GM23248 (cell line): ENCODE data around the gene GPR25. TPM values are rescaled to one million over a fixed set of nuclear protein-coding genes. Genes with fewer than 3 reads are reported as not detected.

ENCODE experiments used
- DNase-seq: peaks from one replicate; pipeline ENCODE4 v3.0.0-alpha.2; 2015
- H2AFZ ChIP-seq: fragments of 200-600 bp; sonication (generic); 2 replicates; pipeline ENCODE4 v1.6.1; 2016; ENCODE audit warnings: antibody characterized with exemption
- H3F3A ChIP-seq: fragments of 200-600 bp; sonication (generic); 2 replicates; pipeline ENCODE4 v1.6.1; 2016; ENCODE audit warnings: mild to moderate bottlenecking, antibody characterized with exemption, mixed run types; ENCODE audit not compliant: insufficient read depth
- H3K27ac ChIP-seq: fragments of 200-600 bp; sonication (generic); 2 replicates; pipeline ENCODE4 v1.5.1; 2016; ENCODE audit warnings: mild to moderate bottlenecking
- H3K27me3 ChIP-seq: fragments of 200-600 bp; sonication (generic); replicated peaks from 2 replicates; pipeline ENCODE4 v1.6.1; 2016; ENCODE audit warnings: mild to moderate bottlenecking; ENCODE audit not compliant: insufficient read depth
- H3K36me3 ChIP-seq: fragments of 200-600 bp; sonication (generic); 2 replicates; pipeline ENCODE4 v1.6.1; 2016; ENCODE audit warnings: low read depth, mild to moderate bottlenecking
- H3K4me1 ChIP-seq: fragments of 200-600 bp; sonication (generic); 2 replicates; pipeline ENCODE4 v1.6.1; 2016; ENCODE audit warnings: mild to moderate bottlenecking; ENCODE audit not compliant: insufficient read depth
- H3K4me2 ChIP-seq: fragments of 200-600 bp; sonication (generic); one replicate; pipeline ENCODE4 v1.6.1; 2016; ENCODE audit warnings: mild to moderate bottlenecking; ENCODE audit not compliant: unreplicated experiment
- H3K4me3 ChIP-seq: fragments of 200-600 bp; sonication (generic); 2 replicates; pipeline ENCODE4 v1.5.1; 2016; ENCODE audit warnings: mild to moderate bottlenecking
- H3K79me2 ChIP-seq: fragments of 200-600 bp; sonication (generic); 2 replicates; pipeline ENCODE4 v1.6.1; 2016; ENCODE audit warnings: mild to moderate bottlenecking; ENCODE audit not compliant: insufficient read depth
- H3K9ac ChIP-seq: fragments of 200-600 bp; sonication (generic); 2 replicates; pipeline ENCODE4 v1.6.1; 2016; ENCODE audit warnings: mild to moderate bottlenecking
- H3K9me2 ChIP-seq: fragments of 200-600 bp; sonication (generic); 2 replicates; pipeline ENCODE4 v1.6.1; 2016; ENCODE audit warnings: mixed run types, mild to moderate bottlenecking, moderate library complexity; ENCODE audit not compliant: insufficient read depth
- H3K9me3 ChIP-seq: fragments of 200-600 bp; sonication (generic); one replicate; pipeline ENCODE4 v1.6.1; 2017; ENCODE audit warnings: low read depth
- H4K20me1 ChIP-seq: fragments of 200-600 bp; sonication (generic); 2 replicates; pipeline ENCODE4 v1.6.0; 2016; ENCODE audit not compliant: insufficient read depth
- EZH2 ChIP-seq: fragments of 200-600 bp; sonication (generic); IDR thresholded peaks from 2 replicates; pipeline ENCODE4 v1.6.1; 2018; ENCODE audit warnings: antibody characterized with exemption, mild to moderate bottlenecking; ENCODE audit not compliant: insufficient read depth, poor library complexity, severe bottlenecking
- EZH2phosphoT487 ChIP-seq: fragments of 200-600 bp; sonication (generic); IDR thresholded peaks from 2 replicates; pipeline ENCODE4 v1.6.1; 2018; ENCODE audit warnings: antibody characterized with exemption, moderate library complexity, mild to moderate bottlenecking, low read depth; ENCODE audit not compliant: insufficient read depth
- WGBS, 2 experiments: methylation state at CpG; one replicate each; pipeline ENCODE4 v1.1.6; 2015 to 2017; ENCODE audit warnings: low lambda C conversion rate in 2 of 2, low coverage in 1 of 2; ENCODE audit errors: missing lambda C conversion rate in 2 of 2; 5-methylcytosine and 5-hydroxymethylcytosine counted together
- in situ Hi-C: fragments of 300-500 bp; cut with MboI; formaldehyde crosslinking; loops from 2 replicates; pipeline ENCODE4 v1.15.0; 2020
- polyA plus RNA-seq: library from polyadenylated mRNA; unstranded; fragments of >200 nt; fragmentation: Nextera tagmentation; extraction: Ambion mirVana; gene quantifications from 2 replicates; pipeline ENCODE4 v1.2.1, GENCODE V29; 2016
- total RNA-seq: library from RNA; depleted of rRNA; stranded (reverse); fragments of >200 nt; shearing (Covaris generic); gene quantifications from 2 replicates; pipeline ENCODE4 v1.2.3, GENCODE V29; 2014

The GPR25 gene
- total and polyA plus RNA-seq, 2 experiments from 2014 or later, result not detected

DNA sequence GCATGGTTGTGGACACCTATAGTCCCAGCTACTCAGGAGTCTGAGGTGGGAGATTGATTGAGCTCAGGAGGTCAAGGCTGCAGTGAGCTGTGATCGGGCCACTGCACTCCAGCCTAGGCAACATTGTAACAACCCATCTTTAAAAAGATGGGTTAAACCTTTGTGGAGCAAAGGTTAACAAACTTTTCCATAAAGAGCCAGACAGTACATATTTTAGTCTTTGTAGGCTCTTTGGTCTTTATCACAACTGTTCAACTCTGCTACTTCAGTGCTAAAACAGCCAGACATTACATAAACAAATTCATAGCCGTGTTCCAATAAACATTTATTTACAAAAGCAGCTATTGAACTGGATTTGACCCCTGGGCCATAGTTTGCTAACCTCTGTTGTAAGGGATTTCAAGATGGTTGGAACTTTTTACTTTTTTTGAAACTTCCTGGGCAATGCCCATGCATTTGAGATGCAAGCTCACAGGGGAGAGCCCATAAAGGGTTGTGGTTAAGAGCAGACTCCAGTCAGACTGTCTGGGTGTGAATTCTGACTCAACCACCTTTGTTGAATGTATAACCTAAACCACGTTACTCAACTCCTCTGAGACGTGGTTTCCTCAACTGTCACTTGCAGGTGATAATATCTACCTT lies 32.8 kb downstream of the GPR25 start:
- TF ChIP-seq EZH2 (no peak), EZH2phosphoT487 (no peak)
- Histone ChIP-seq H3K4me1 (no peaks in the 10 kb centered on the region), H3K9me2 (no peaks in the 10 kb centered on the region), H3K27me3 (peaks cover 30% of the 10 kb centered on the region), H3K4me2 (no peak overlapping the region), H3K36me3 (no peaks in the 10 kb centered on the region), H3K9ac (no peak overlapping the region), H3K27ac (no peak overlapping the region), H3K79me2 (no peaks in the 10 kb centered on the region), H4K20me1 (no peaks in the 10 kb centered on the region), H2AFZ (no peak overlapping the region), H3K9me3 (no peaks in the 10 kb centered on the region), H3F3A (no peaks in the 10 kb centered on the region), H3K4me3 (no peak overlapping the region)
- peak; percentile 20 for DNase-seq
- 59 to 63% methylated on average over 4 of the region's 4 CpGs for WGBS, 2 experiments
- in situ Hi-C loops, result no loop called here

DNA sequence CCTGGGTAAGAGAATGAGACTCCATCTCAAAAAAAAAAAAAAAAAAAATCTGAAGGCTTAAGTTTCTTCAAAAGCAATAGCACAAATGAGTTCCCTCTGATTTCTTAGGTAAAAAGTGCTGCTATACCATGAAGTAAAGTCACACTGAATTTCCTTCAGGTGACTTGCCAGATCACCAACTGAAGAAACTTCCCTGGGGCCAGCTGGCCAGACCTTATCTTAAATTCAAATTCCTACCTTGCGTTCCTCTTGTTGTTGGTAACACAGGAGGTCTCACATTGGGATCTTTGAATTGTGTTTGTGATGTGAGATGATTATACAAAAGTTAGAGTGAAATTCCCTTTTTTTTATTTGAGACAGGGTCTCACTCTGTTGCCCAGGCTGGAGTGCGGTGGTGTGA lies 33.7 kb downstream of the GPR25 start:
- in situ Hi-C loops, result no loop called here
- TF ChIP-seq EZH2 (no peak), EZH2phosphoT487 (no peak)

DNA sequence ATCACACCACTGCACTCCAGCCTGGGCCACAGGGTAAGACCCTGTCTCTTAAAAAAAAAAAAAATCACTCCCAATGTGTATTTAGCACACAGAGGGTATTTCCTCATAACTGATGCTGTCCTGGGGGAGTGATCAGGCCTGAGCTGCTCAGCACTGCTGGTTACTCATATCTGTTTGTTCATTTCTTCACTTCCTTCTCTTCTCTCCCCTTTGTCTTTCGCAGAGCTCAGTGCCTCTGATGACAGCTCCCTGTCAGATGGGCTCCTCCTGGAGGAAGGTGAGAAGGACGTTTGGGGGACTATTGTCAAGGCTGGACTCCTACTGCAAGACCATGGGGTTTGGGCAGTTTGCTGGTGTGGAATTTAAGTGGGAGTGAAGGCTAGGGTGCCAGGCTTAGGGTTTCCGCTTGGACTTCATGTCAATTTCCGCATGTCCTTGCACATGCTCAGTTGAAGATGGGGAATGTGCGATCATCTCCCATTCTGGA lies 34.9 kb downstream of the GPR25 start:
- Histone ChIP-seq H3K9me3 (no peaks in the 10 kb centered on the region), H3K4me3 (no peak overlapping the region), H3K36me3 (no peaks in the 10 kb centered on the region), H3K4me1 (no peaks in the 10 kb centered on the region), H3K9me2 (no peaks in the 10 kb centered on the region), H3K4me2 (no peak overlapping the region), H4K20me1 (no peaks in the 10 kb centered on the region), H3K27ac (no peak overlapping the region), H3F3A (no peaks in the 10 kb centered on the region), H2AFZ (no peak overlapping the region), H3K79me2 (no peaks in the 10 kb centered on the region), H3K27me3 (peaks cover 22% of the 10 kb centered on the region), H3K9ac (no peak overlapping the region)
- TF ChIP-seq EZH2phosphoT487 (no peak), EZH2 (no peak)
- in situ Hi-C loops, result no loop called here
- 77 to 79% methylated on average over 5 of the region's 5 CpGs for WGBS, 2 experiments
- DNase-seq, result peak; percentile 9

More for the DNA sequence above, 33.7 kb downstream of the GPR25 start:
- Histone ChIP-seq H2AFZ (no peak overlapping the region), H3K9ac (no peak overlapping the region), H3K27ac (no peak overlapping the region), H3K9me3 (no peaks in the 10 kb centered on the region), H4K20me1 (no peaks in the 10 kb centered on the region), H3K4me3 (no peak overlapping the region), H3K27me3 (peaks cover 25% of the 10 kb centered on the region), H3K4me1 (no peaks in the 10 kb centered on the region), H3K36me3 (no peaks in the 10 kb centered on the region), H3K4me2 (no peak overlapping the region), H3K79me2 (no peaks in the 10 kb centered on the region), H3F3A (no peaks in the 10 kb centered on the region), H3K9me2 (no peaks in the 10 kb centered on the region)
- DNase-seq, result no peak
- 61 to 69% methylated on average over 2 of the region's 2 CpGs for WGBS, 2 experiments

DNA sequence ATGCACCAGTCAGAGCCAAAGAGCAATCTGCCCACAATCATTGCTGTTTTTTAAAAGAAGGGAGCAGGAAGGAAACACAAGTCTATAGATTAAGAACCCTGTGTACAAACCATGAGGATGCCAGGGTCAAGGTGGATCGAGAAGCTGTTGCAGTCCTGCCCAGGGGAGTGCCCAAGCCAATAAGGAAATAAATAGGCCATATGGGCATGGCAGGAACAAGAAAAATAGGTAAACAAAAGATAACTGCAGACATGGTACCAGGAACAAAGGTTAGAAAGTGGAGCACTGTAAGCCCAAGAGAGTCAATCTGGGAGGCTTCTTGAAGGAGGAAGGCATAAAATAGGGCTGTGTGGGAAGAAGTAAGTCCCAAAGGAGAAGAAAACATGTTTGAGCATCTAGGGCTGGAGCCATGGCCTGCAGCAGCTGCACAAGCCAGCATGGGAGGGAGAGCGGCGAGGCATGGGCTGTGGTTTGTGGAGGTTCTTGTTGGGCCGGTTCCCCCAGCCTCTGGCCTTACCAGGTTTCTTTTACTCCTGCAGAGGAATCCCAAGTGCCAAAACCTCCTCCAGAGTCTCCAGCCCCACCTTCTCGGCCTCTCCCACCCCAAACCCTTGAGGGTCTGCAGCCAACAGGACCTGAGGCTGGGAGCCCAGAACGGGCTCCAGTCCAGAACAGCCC lies 35.5 kb downstream of the GPR25 start:
- no peaks in the 10 kb centered on the region for H4K20me1 ChIP-seq
- H3K9me2 ChIP-seq, result no peaks in the 10 kb centered on the region
- H3K4me1 ChIP-seq, result no peaks in the 10 kb centered on the region
- H3K36me3 ChIP-seq, result no peaks in the 10 kb centered on the region
- no peak overlapping the region for H3K9ac ChIP-seq
- no peak overlapping the region for H2AFZ ChIP-seq
- no peak overlapping the region for H3K4me3 ChIP-seq
- H3K9me3 ChIP-seq, result no peaks in the 10 kb centered on the region
- no peak overlapping the region for H3K27ac ChIP-seq
- no peak overlapping the region for H3K4me2 ChIP-seq
- no peaks in the 10 kb centered on the region for H3F3A ChIP-seq
- no peak for DNase-seq
- H3K79me2 ChIP-seq, result no peaks in the 10 kb centered on the region
- TF ChIP-seq EZH2 (no peak), EZH2phosphoT487 (no peak)
- peaks cover 22% of the 10 kb centered on the region for H3K27me3 ChIP-seq
- 68 to 69% methylated on average over 6 of the region's 6 CpGs for WGBS, 2 experiments
- in situ Hi-C loops, result no loop called here
